Tibial artery (tissue), 4 donors: ENCODE data around the gene LGALS3BP.

Source experiments
- DNase-seq, 2 donors: peaks; one replicate each; pipeline ENCODE4 v3.0.0-alpha.2; 2019
- H3K27ac ChIP-seq, 2 donors: fragments of 200-600 bp; sonication (generic) in 1 of 2; 1 replicate in 1 of 2; 2 replicates in 1 of 2; pipeline ENCODE4 v1.5.1; 2018 to 2019; ENCODE audit warnings: mild to moderate bottlenecking in 1 of 2
- H3K27me3 ChIP-seq, 2 donors: fragments of 200-600 bp; sonication (generic) in 1 of 2; one replicate each; pipeline versions ENCODE4 v1.5.1 to v1.6.0; 2016 to 2019
- H3K36me3 ChIP-seq, 3 donors: fragments of 200-600 bp; sonication (generic) in 2 of 3; one replicate each; pipeline ENCODE4 v1.5.1; 2016 to 2019; ENCODE audit warnings: mild to moderate bottlenecking in 2 of 3
- H3K4me1 ChIP-seq, 4 donors: fragments of 200-600 bp; sonication (generic) in 2 of 4; 1 replicate in 3 of 4; 2 replicates in 1 of 4; pipeline ENCODE4 v1.5.1; 2016 to 2019
- H3K4me3 ChIP-seq, 2 donors: fragments of 200-600 bp; sonication (generic) in 1 of 2; 1 replicate in 1 of 2; 2 replicates in 1 of 2; pipeline ENCODE4 v1.5.1; 2018 to 2019; ENCODE audit warnings: mild to moderate bottlenecking in 2 of 2
- H3K9me3 ChIP-seq, 3 donors: fragments of 200-600 bp; sonication (generic) in 1 of 3; one replicate each; pipeline ENCODE4 v1.5.1; 2016 to 2019
- CTCF ChIP-seq, 2 experiments: fragments of 200-600 bp in 1 of 2; fragments of 450-650 bp in 1 of 2; IDR thresholded peaks; one replicate each; pipeline ENCODE4 v1.5.1; 2017 to 2019; ENCODE audit warnings: antibody characterized with exemption in 2 of 2, mild to moderate bottlenecking in 1 of 2, moderate library complexity in 1 of 2
- intact Hi-C: fragments of 100-400 bp; cut with DNase I; formaldehyde crosslinking; loops from one replicate; pipeline ENCODE4 v1.15.0; 2023; ENCODE audit warnings: low total_unique reads

LGALS3BP gene

GRCh38 chr17:78953356-78954350 lies 26.1 kb downstream of the LGALS3BP start:
- TF ChIP-seq CTCF (IDR thresholded peaks at IDR 0.05) = no peak
- H3K36me3 ChIP-seq = no peaks in the 10 kb centered on the region
- peaks cover 0 to 4% (median 0%) of the 10 kb centered on the region in 4 donors for H3K4me1 ChIP-seq
- H3K4me3 ChIP-seq = no peak overlapping the region
- H3K27me3 ChIP-seq = peaks cover 0 to 7% of the 10 kb centered on the region in 2 donors
- intact Hi-C loops = no loop called here
- no peak overlapping the region for H3K27ac ChIP-seq
- no peak for DNase-seq
- H3K9me3 ChIP-seq = peaks cover 4 to 14% (median 14%) of the 10 kb centered on the region in 3 donors

DNA sequence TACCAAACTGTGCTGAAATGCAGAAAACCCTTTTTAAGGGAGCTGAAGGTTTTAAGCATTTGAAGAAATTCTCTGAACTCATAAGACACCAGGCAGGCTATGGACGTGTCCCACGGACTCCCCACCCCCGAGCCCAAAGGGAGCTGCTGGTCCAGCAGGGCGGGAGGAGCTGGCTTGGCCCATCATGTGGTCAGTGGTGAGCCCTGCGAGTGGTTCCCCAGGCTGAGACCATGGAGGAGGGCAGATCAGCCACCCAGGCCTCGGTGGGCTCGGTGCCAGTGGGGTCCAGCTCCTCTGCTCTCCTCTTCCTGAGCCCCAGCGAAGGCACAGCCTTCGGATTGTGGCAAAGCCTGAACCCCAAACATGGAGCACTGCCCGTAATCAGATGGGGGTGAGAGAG lies 27.0 kb downstream of the LGALS3BP start:
- no peak for TF ChIP-seq CTCF (IDR thresholded peaks at IDR 0.05)
- no peak for DNase-seq
- no peak overlapping the region for H3K4me3 ChIP-seq
- no peaks in the 10 kb centered on the region for H3K36me3 ChIP-seq
- H3K27ac ChIP-seq = no peak overlapping the region
- peaks cover 0 to 7% of the 10 kb centered on the region in 2 donors for H3K27me3 ChIP-seq
- intact Hi-C loops = no loop called here
- peaks cover 4 to 14% (median 14%) of the 10 kb centered on the region in 3 donors for H3K9me3 ChIP-seq
- H3K4me1 ChIP-seq = peaks cover 0 to 4% (median 0%) of the 10 kb centered on the region in 4 donors

- Histone ChIP-seq H3K4me3 (no peak overlapping the region), H3K27ac (no peak overlapping the region), H3K36me3 (no peaks in the 10 kb centered on the region), H3K9me3 (peaks cover 4 to 14% (median 14%) of the 10 kb centered on the region in 3 donors), H3K27me3 (peaks cover 0 to 7% of the 10 kb centered on the region in 2 donors), H3K4me1 (peaks cover 0 to 1% (median 0%) of the 10 kb centered on the region in 4 donors)
- intact Hi-C loops = no loop called here
- TF ChIP-seq CTCF (IDR thresholded peaks at IDR 0.05) = no peak
- no peak for DNase-seq
These were observed 27.7 kb downstream of the LGALS3BP start for GRCh38 chr17:78951967-78952551.

- no peak for TF ChIP-seq CTCF (IDR thresholded peaks at IDR 0.05)
- no peak overlapping the region for H3K4me3 ChIP-seq
- no peaks in the 10 kb centered on the region for H3K36me3 ChIP-seq
- intact Hi-C loops = no loop called here
- no peak for DNase-seq
- no peak overlapping the region for H3K27ac ChIP-seq
- peaks cover 0 to 7% of the 10 kb centered on the region in 2 donors for H3K27me3 ChIP-seq
- no peaks in the 10 kb centered on the region for H3K4me1 ChIP-seq
- peaks cover 4 to 14% (median 14%) of the 10 kb centered on the region in 3 donors for H3K9me3 ChIP-seq
These were observed 28.9 kb downstream of the LGALS3BP start for GRCh38 chr17:78950870-78951269.

- Histone ChIP-seq H3K4me1 (no peaks in the 10 kb centered on the region), H3K4me3 (no peak overlapping the region), H3K27me3 (peaks cover 0 to 4% of the 10 kb centered on the region in 2 donors), H3K27ac (no peak overlapping the region), H3K9me3 (peaks cover 4 to 14% (median 14%) of the 10 kb centered on the region in 3 donors), H3K36me3 (no peaks in the 10 kb centered on the region)
- no peak for DNase-seq
- no peak for TF ChIP-seq CTCF (IDR thresholded peaks at IDR 0.05)
- intact Hi-C loops = no loop called here
These were observed 32.2 kb downstream of the LGALS3BP start for GRCh38 chr17:78947235-78948149.
